Stimulated activated CD8-positive, alpha-beta memory T cell treated with anti-CD3 and anti-CD28 coated beads, Interleukin-4, amount 100 ng/mL, for 1 hour (primary cell): ENCODE measurements around the gene MAP3K1.

Experiments
- DNase-seq, 2 donors: peaks; one replicate each; pipeline ENCODE4 v3.0.0-alpha.2; 2020; ENCODE audit warnings: low read depth in 2 of 2, low spot score in 1 of 2

The MAP3K1 gene

DNA sequence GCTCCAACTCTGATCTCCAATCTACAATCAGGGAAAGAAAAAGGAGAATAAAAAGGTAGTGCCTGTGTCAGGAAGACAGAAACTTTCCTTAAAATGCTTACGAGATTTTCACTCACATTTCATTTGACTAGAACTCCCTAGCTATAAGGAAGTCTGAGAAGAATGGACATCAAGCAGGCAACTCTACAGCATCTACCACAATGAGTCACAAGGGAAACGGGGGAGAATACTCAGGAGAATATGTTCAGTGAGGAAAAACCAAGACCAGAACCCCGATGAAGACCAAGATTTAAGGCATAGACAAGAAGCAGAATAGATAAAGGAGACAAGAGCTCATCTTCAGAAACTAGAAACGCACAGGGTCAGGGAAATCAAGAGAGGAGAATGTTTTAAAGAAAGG, 85.0 kb downstream of the MAP3K1 start:
- DNase-seq, result no peak

DNA sequence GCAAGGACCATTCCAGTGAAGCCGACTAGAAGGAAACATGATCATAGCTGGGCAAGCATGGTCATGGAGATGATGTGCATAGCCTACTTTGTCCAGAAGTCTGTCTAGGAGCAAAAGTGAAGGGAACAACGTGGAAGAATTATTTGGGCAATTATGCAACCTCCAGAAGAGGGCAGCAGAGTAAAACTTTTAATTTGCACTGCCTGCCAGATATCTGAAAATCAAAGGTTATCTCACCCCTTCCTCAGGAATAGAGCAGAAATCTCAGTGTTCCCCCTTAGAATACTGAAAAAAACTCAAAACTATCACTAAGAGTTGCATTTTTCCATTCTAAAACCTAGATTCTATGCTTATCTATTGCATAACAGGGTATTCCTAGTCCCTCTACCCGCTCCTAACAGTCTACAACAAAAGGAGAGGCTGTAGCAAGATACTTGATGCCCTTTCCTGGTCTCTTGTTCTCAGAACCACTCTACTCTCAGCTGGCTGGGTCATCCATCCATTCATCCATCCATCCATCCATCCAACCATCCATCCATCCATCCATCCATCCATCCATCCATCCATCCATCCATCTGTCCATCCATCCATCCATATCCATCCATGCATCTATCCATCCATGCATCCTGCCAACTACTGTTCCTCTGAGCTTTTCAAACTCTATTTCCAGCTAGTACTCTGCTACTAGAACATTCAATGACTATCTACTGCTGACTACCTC, 85.7 kb downstream of the MAP3K1 start:
- peak in 1 of 2 donors; percentile 2 for DNase-seq

DNA sequence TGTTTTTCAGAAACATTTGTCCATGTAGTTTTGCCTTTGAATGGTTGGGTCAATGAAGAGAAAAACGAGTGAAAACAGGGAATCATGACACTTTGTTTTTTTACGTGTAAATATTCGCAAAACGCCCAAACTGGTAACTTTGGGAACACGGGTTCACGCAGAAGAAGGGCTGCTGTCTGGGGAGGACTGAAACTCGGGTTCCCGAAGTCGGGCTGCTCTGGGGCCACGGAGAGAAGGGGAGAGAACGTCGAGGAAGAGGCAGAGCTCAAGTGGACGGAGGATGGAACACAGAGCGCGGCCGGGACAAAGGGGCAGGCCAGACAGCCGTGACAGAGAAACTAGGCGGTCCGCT, 93.6 kb downstream of the MAP3K1 start:
- peak in 1 of 2 donors; percentile 2 for DNase-seq

DNA sequence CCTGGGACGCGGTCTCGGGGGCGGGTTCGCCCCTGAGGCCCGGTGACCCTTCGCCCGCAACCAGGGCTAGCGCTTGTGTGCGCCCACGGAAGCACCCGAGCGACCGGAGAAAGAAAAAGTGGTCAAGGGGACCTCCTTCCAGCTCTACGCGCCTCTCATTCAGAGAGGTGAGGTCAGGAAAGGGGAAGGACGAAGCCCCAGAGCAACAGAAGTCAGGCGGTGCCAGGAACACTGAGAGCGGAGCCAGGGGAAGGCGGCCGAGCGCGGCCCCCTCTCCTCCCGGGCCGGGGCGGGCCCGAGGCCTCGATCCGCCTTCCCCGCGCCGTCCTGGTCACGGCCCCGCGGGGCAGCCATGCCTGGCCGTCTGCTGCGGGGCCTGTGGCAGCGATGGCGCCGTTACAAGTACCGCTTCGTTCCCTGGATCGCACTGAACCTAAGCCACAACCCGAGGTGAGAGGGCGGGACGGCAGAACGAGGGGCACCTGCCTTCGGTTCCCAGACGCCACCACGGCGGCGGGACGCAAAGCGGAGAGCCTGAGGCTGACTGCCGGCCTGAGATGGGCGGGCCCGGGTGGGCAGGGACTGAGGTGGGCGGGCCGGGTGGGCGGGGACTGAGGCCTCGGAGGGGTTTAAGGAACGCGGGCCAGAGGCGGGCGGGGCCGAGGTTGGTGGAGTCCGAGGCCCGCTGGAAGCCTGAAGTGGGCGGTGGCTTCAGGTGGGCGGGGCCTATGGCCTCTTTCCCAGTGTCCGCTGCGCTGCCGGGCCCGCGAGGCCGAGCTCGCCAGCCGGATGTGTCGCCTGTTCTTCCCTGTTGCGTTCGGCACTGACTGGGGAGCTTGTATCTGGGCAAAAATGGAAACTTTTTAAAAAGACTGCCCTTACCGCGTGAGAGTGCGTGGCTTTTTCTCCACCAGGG, 94.2 kb downstream of the MAP3K1 start, which contains the start of gene SETD9:
Gene SETD9 (plus strand): TSS at position 303 of the 916 bp plus-strand sequence. CDS start 50 bp downstream, at position 353.
- peak; percentile 68 to 77 for DNase-seq

DNA sequence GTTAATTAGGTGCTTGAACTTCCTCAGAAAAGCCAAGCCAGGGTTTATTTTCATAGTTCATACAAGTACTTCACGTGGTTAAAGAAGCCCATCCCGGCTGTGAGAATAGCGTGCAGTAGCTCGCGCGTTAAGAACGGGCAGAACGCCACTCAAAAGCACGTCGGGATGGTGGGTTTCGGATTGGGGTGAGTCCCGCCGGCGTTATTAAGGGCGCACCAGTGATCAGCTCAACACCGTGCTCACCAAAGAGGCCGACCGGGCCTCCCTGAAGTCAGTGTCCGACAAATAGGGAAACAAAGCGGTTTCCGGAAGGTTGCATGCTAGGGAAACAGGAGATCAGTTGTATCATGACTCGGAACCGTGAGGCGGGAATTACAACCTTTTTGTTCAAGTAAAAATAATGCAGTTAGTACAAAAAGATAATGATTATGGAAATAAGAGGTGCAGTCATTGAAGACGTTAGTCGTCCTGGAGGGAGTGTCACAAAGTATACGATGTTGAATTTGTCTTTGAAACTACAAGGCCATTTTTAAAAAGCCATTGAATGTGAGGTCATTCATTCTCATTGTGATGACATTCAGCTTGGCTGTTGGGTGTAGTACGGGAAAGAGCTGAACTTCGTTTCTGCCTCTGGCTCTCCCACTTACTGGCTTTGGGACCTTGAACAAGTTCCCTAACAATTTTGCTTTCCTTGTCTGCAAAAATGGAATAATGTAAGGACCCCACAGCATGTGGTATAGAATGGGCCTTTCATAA, 95.0 kb downstream of the MAP3K1 start:
- DNase-seq, result peak; percentile 4 to 8

DNA sequence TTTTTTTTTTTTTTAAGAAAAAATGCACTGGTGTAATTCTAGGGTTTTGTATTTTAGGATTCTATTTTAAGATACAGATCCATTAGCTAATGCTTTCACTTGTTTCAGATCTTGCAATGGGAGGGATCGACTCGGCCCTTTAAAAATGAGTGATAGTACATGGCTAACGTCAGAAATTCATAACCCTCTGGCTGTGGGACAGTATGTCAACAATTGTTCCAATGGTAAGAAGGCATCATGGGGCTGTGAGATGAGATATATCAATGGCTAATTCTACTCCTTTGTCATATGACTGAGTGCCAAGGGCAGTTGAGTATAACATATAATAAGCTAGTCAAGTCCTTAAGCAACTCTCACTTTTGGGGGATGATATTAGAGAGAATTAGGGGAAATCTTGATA, 98.4 kb downstream of the MAP3K1 start:
- DNase-seq, result no peak

GRCh38 chr5:56914678-56915077, 99.3 kb downstream of the MAP3K1 start:
- no peak for DNase-seq

DNA sequence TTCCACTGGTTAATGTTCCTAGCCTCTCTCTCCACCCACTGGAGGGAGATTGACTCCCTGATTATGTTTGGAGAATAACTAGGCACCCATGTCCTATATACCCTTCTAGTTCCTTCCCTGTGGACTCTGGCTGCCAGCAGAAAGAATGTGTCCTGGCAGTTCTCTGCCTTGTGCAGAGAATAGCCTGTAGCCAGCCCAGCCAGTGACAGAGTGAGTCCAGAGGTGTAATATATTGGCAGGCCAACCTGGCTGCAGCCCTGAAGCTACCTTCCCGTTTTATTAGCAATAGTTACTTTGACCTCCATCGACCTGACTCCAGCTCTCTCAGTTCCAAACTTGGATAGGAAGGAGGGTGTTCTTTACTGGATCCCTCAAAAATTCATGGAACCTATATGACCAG, 102.2 kb downstream of the MAP3K1 start:
- DNase-seq, result no peak

GRCh38 chr5:56918054-56918453, 102.7 kb downstream of the MAP3K1 start:
- DNase-seq, result no peak

DNA sequence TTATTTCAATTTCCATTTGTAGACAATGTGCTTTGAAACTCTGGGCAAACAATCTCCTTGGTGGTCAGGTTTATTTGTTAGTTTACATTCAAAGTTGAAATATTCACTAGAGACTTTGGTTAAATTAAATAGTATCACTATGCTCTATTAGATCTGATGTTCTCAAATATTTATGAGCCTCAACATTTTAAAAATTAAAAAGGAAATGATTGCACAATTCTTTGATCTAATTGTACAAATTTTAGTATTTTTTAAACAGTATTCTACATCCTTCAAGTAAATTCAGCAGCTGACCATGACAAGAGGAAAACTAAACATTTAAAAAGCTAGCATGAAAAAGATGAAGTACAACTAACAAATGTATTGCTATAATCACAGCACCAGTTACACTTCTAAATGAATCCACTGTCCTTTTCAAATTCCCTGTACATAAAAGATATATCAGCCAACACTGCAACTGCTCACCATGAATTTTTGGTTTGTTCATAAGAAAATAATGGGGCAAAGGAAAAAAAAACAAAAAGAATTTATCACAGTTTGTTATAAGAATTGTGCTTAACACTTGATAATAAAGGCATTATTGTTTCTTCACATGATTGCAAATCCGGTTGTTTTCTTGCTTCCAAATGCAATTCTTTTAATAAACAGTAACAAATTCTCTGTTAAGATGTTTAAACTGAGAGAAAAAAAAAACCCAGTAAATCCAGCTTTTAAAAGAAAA, 104.8 kb downstream of the MAP3K1 start:
- no peak for DNase-seq

- DNase-seq, result no peak
Measured at GRCh38 chr5:56922922-56923321, 107.6 kb downstream of the MAP3K1 start.

DNA sequence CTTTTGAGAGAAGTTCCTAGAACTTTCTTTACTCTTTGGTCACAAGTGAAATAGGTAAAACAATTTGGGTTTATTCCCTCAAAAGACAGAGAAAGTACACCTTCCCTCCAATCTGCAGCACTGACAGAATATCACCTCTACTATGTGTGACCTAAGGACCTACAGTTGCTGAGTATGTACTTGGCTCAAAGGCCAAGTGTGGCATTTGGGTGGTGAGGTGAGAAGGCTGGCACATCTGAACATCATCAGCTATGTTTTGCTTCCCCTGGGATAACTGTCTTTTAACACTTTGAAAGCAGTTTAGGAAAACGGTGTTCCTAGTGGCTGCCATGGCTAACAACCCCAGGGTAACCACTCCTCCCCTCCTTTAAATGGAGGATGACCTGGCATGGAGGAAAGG, 119.0 kb downstream of the MAP3K1 start:
- no peak for DNase-seq

GRCh38 chr5:56938858-56939257, 123.5 kb downstream of the MAP3K1 start:
- no peak for DNase-seq

- no peak for DNase-seq
Measured at GRCh38 chr5:56941981-56942380, 126.6 kb downstream of the MAP3K1 start.
